DMS153 treated with DMSO at 0.1 percent for 48 hours (cell line): ENCODE data around the gene TMPRSS11D.

Experiments
- DNase-seq: peaks from one replicate; lab custom pipeline; 2025; ENCODE audit not compliant: unreplicated experiment; lab: John Stamatoyannopoulos, UW

Gene TMPRSS11D

GRCh38 chr4:67883902-67884301, at the start of gene TMPRSS11D:
TMPRSS11D (minus strand) TSS chr4:67884002; CDS start chr4:67883933, 69 bp downstream.
- DNase-seq, result no peak

GRCh38 chr4:67933038-67933437, 49.2 kb upstream of the TMPRSS11D start:
- DNase-seq, result no peak

DNA sequence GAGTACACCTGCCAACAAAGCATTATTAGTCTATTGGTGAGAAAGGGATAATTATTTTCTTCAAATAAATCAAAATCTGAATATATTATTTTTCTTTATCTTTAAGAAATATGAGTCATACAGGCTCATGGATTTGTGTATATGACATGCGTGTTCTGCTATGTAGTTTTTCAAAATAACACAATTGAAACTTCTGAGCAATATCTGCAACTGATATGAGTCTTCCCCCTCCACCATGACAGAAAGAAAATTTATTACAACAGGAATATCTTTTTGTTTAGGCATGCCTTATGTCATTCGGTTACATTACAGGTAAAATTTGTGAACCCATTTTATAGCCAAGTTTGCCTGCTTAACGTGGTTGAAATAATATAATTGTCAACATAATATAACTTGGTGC, 47.5 kb upstream of the TMPRSS11D start:
- no peak for DNase-seq

DNA sequence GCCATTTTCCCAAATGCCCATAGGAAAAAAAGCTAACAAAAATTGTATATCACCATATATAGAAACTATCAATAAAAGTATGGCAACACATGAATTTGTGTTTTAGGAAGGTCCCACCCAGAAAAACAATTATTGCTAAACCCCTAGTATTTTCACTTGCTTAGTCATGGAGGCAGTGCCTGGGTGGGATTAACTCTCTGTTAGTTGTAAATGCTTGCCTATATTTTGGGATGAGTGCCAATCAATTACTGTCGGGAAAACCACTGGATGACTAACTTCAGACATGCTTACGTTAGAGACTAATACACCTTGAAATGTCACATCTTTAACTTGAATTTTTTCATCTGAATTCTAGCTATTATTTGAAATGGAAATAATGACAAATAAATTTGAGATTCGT, 45.6 kb upstream of the TMPRSS11D start:
- no peak for DNase-seq

GRCh38 chr4:67928546-67928945, 44.7 kb upstream of the TMPRSS11D start:
- no peak for DNase-seq

DNA sequence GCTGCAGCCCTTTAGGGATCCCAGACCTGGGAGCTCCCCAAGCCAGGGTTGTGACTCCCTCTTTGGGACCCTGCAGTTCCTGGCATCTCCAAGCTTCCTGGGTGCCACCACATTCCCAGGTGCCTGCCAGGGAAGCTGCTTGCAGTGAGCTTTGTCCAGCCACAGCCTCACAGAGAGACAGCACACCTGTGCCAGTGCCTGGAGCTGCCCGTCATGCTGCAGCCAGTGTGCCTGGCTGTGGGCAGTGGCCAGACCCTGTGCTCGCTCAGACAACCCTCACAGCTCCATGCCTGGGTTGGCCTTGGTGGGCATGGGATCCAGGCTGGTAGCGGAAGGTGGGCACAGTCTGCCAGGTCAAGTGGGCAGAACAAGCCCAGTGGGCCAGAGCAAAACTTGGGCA, 43.4 kb upstream of the TMPRSS11D start:
- DNase-seq, result no peak

GRCh38 chr4:67926485-67926884, 42.7 kb upstream of the TMPRSS11D start:
- no peak for DNase-seq

- DNase-seq, result no peak
These were observed 38.9 kb upstream of the TMPRSS11D start for GRCh38 chr4:67922697-67923096.

- no peak for DNase-seq
These were observed 34.6 kb upstream of the TMPRSS11D start for GRCh38 chr4:67918428-67918827.

- no peak for DNase-seq
These were observed 31.7 kb upstream of the TMPRSS11D start for GRCh38 chr4:67915400-67915966.

DNA sequence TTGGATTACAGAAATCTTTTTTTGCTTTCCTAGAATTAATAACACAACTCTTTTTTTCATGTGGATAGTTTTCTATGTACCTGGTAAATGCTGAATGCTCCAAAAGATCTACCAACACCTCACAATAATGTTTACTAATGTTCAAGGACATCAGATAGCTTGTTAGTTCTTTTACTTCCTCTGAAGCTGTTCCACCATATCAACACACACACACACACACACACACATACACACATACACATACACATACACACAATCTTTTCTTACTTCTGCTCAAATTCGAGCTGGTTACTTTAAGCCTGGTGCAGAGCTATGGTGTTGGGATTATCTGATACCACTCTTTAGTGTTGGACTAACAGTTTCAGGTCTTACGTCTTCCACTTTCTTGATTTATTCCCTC, 28.3 kb upstream of the TMPRSS11D start:
- no peak for DNase-seq

- no peak for DNase-seq
These were observed 27.8 kb upstream of the TMPRSS11D start for GRCh38 chr4:67911638-67912037.

DNA sequence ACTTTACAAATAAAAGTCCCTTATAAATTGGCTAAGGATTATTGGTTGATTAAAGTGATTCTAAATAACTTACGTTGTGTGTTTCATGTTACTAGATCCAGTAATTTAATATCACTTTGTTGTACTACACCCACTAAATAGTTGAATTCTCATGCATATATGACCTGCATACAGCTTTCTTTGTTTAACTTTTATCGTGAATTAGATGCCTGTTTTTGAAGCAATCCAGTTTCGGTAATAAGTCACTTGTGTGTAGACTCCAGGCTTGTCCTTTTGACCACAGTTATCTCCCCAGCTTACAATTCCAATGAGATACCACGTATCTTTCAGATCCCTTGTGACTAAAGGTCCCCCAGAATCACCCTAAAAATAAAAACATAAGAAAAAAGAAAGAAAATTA, 27.3 kb upstream of the TMPRSS11D start:
- DNase-seq, result no peak

GRCh38 chr4:67910585-67910905, 26.7 kb upstream of the TMPRSS11D start:
- DNase-seq, result no peak

DNA sequence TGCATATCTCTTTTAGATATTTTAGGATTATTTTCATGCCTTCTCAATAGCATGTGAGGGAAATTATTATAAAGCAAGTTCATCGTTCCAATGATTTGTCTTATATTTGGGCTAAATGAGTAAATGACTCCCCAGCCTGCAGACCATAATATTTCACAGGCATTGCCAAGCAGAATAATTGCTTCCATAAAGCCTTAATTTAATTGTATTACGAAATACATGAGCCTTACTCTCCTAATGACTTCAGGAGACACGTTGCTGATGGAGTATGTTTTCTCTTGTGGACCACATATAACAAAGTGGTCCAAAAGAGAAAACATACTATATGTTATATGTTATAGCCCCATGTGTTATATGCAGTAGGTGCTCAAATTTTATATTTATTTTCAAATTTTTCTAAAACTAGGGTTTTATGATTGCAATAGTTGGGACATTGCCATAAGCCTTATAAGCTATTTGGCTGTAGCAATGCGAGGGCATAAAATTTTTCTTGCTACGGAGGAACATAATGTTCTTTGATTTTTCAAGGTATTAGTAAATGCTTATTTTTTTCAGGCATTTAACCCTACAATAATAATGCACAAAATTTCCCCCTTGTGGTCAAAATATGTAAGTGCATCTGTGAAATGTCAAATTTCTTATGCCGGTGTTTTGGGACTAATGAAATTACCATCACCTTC, 26.2 kb upstream of the TMPRSS11D start:
- no peak for DNase-seq

DNA sequence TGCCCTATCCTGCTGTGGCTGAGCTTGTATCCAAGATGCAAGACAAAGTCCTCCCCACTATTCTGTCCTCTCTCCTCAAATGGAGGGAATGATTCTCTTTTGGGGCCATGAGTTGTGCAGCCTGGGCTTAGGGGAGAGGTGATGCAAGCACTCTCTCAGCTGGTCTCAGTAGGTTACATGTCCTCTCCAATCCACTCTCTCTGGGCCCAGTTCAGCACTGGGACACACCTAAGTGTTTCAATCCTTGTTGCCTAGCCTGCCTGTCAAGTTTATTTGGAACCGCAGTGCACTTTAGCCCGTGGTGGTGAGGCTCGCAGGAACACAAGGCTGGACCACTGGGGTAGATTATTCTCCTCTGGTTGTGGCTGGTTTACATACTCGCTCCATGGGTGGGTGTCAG, 23.8 kb upstream of the TMPRSS11D start:
- no peak for DNase-seq

GRCh38 chr4:67899096-67899495, 15.3 kb upstream of the TMPRSS11D start:
- no peak for DNase-seq

- DNase-seq, result no peak
These were observed 13.9 kb upstream of the TMPRSS11D start for GRCh38 chr4:67897686-67898085.

GRCh38 chr4:67896421-67897065, 12.7 kb upstream of the TMPRSS11D start:
- no peak for DNase-seq

DNA sequence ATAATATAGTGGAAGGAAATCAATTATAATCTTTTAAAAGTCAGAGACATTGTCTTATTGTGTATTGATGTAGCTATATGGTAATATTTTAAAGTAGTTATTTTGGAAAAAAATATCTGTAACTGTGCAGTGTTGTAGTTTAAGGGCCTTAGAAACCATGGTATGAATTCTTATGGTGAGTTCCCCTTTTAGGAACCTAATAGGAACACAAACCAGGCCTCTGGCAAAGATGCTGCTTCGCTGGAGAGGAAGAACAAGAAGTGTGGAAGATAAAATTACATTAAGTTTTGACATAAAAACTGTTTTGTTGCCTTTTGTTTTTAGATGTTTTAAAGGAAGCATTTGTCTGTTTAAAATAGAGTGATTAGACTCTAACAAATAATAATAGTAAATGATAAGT, 10.9 kb upstream of the TMPRSS11D start:
- no peak for DNase-seq

GRCh38 chr4:67892905-67893304, 9.1 kb upstream of the TMPRSS11D start:
- no peak for DNase-seq

DNA sequence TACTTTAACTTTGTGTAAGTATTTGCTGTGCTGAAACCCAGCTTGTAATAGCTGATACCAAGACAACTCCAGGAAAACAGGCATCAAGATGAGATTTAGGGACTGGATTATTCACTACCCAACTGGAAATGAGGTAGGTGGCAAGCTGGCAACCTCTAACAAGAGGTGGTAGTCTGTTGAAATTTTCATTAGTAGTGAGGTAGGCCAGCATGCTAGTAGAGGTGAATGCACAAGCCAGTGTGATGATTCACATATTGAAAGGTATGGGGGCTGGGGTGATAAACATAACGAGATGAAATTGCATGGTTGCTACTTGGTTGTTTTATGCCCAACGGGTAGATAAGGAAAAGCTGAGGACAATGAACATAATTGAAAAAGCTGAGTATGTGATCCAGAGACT, 8.5 kb upstream of the TMPRSS11D start:
- DNase-seq, result no peak

DNA sequence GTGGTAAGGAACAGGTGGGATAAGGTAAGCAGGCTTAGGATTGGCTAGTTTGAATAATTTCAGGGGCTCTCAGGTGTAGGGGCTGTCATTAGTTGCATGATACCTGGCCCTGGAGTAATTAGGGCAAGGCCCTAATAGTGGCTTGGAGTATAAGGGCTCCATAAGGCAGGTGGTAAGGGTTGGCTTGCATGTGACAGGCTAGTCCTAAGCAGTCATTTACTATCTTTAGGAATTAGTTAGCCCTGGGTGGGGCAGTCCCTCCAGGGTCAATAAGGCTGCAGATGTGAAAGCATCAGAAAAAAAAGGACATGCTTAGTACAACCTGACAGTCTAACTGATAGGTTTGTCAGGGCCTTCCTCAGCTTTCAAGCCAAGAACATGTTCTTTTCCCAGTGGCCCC, 7.8 kb upstream of the TMPRSS11D start:
- DNase-seq, result no peak
